ENCODE results near the gene GNGT2.
"Not testable (repeated sequence)": the region's sequence is repeated elsewhere in the genome, so short reads cannot be mapped to it uniquely, and the experiment has no call there.

DNA sequence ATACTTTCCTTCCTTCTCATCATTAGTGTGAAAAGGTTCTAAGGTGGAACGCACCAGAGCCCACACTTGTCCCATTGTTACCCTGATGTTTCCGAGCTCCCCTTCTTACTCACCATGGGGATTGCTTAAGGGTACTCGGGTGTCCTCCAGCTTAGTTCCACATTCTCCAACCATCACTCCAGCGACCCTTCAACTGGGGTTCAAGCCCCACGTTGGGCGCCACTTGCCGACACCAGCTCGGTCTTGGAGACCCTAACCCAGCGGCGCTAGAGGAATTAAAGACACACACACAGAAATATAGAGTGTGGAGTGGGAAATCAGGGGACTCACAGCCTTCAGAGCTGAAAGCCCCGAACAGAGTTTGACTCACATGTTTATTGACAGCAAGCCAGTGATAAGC lies 34.4 kb downstream of the GNGT2 start:
- TF ChIP-seq, protein P1, sequence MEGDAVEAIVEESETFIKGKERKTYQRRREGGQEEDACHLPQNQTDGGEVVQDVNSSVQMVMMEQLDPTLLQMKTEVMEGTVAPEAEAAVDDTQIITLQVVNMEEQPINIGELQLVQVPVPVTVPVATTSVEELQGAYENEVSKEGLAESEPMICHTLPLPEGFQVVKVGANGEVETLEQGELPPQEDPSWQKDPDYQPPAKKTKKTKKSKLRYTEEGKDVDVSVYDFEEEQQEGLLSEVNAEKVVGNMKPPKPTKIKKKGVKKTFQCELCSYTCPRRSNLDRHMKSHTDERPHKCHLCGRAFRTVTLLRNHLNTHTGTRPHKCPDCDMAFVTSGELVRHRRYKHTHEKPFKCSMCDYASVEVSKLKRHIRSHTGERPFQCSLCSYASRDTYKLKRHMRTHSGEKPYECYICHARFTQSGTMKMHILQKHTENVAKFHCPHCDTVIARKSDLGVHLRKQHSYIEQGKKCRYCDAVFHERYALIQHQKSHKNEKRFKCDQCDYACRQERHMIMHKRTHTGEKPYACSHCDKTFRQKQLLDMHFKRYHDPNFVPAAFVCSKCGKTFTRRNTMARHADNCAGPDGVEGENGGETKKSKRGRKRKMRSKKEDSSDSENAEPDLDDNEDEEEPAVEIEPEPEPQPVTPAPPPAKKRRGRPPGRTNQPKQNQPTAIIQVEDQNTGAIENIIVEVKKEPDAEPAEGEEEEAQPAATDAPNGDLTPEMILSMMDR (IDR thresholded peaks at IDR 0.05): not testable (repeated sequence)
- TF ChIP-seq EZH2, EZH2phosphoT487 (IDR thresholded peaks at IDR 0.05): not testable (repeated sequence)

Measured in neural progenitor cell (in vitro differentiated cells).